Lung (tissue), 12 donors: ENCODE measurements around the gene ATXN7L3B. TPM values are rescaled to one million over a fixed set of nuclear protein-coding genes. Genes with fewer than 3 reads are reported as not detected.

Experiments used
- ATAC-seq: fragments of 200-7000 bp; cut with Tn5 transposase; one replicate; pipeline ENCODE4 v1.9.1; 2020; ENCODE audit warnings: moderate number of reproducible peaks; ENCODE audit not compliant: insufficient read depth, low FRiP score
- DNase-seq, 3 donors: peaks; one replicate each; pipeline ENCODE4 v3.0.0-alpha.2; 2013 to 2017
- H3K27ac ChIP-seq, 2 donors: one replicate each; pipeline ENCODE4 v1.5.1; 2013; ENCODE audit warnings: mild to moderate bottlenecking in 2 of 2, moderate library complexity in 2 of 2, control low read depth in 1 of 2, inconsistent platforms in 1 of 2, low read depth in 1 of 2, low read length in 1 of 2
- H3K27me3 ChIP-seq, 3 donors: one replicate each; pipeline ENCODE4 v1.5.1; 2013; ENCODE audit warnings: low read length in 2 of 3; ENCODE audit not compliant: control insufficient read depth in 3 of 3, insufficient read depth in 3 of 3
- H3K36me3 ChIP-seq, 4 donors: one replicate each; pipeline ENCODE4 v1.5.1; 2013; ENCODE audit warnings: low read length in 4 of 4, mild to moderate bottlenecking in 1 of 4, moderate library complexity in 1 of 4; ENCODE audit not compliant: control insufficient read depth in 4 of 4, insufficient read depth in 4 of 4
- H3K4me1 ChIP-seq, 5 donors: one replicate each; pipeline ENCODE4 v1.5.1; 2013; ENCODE audit warnings: low read length in 5 of 5, mild to moderate bottlenecking in 2 of 5, moderate library complexity in 1 of 5; ENCODE audit not compliant: control insufficient read depth in 5 of 5, insufficient read depth in 5 of 5
- H3K4me3 ChIP-seq: one replicate; pipeline ENCODE4 v1.5.1; 2013; ENCODE audit warnings: mild to moderate bottlenecking, control low read depth, moderate library complexity
- H3K9ac ChIP-seq, 2 donors: one replicate each; pipeline ENCODE4 v1.5.1; 2013; ENCODE audit warnings: low read length in 2 of 2, control low read depth in 1 of 2; ENCODE audit not compliant: insufficient read depth in 1 of 2
- H3K9me3 ChIP-seq, 4 donors: one replicate each; pipeline ENCODE4 v1.5.1; 2013; ENCODE audit warnings: low read length in 3 of 4, mild to moderate bottlenecking in 1 of 4, moderate library complexity in 1 of 4; ENCODE audit not compliant: control insufficient read depth in 4 of 4, insufficient read depth in 3 of 4
- WGBS, 2 donors: extraction: QIAGEN DNeasy Blood & Tissue Kit; methylation state at CpG; one replicate each; pipeline ENCODE4 v1.1.7; 2013; 5-methylcytosine and 5-hydroxymethylcytosine counted together
- polyA plus RNA-seq, 2 donors: library from polyadenylated mRNA; stranded (reverse); fragments of 200-250 nt; gene quantifications; one replicate each; pipeline ENCODE4 v1.2.1, GENCODE V29; 2013
- total RNA-seq, 2 donors: library from RNA; depleted of rRNA in 1 of 2; stranded (reverse); fragments of >200 nt in 1 of 2; gene quantifications; one replicate each; pipeline ENCODE4 v1.2.1, GENCODE V29; 2014 to 2021
- TF ChIP-seq, protein P1 (sequence below): IDR thresholded peaks from 2 replicates; pipeline ENCODE4 v1.5.1; 2012; ENCODE audit warnings: mild to moderate bottlenecking; ENCODE audit errors: control extremely low read depth, extremely low read depth
- donor health status: control.
- donor health status: control.
- donor health status: Bipolar disorder and iron deficiency.
- donor health status: healthy.
- donor health status: DM: yes; HTN: yes; CAD: no.

ATXN7L3B gene
- total and polyA plus RNA-seq, 4 donors, result 9.8 to 40.2 (median 22.2) TPM

- TF ChIP-seq, protein P1, sequence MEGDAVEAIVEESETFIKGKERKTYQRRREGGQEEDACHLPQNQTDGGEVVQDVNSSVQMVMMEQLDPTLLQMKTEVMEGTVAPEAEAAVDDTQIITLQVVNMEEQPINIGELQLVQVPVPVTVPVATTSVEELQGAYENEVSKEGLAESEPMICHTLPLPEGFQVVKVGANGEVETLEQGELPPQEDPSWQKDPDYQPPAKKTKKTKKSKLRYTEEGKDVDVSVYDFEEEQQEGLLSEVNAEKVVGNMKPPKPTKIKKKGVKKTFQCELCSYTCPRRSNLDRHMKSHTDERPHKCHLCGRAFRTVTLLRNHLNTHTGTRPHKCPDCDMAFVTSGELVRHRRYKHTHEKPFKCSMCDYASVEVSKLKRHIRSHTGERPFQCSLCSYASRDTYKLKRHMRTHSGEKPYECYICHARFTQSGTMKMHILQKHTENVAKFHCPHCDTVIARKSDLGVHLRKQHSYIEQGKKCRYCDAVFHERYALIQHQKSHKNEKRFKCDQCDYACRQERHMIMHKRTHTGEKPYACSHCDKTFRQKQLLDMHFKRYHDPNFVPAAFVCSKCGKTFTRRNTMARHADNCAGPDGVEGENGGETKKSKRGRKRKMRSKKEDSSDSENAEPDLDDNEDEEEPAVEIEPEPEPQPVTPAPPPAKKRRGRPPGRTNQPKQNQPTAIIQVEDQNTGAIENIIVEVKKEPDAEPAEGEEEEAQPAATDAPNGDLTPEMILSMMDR, result no peak
- no peak for DNase-seq
- no peak overlapping the region for H3K9ac ChIP-seq
- no peaks in the 10 kb centered on the region for H3K9me3 ChIP-seq
- no peaks in the 10 kb centered on the region for H3K4me1 ChIP-seq
- no peaks in the 10 kb centered on the region for H3K36me3 ChIP-seq
- no peak overlapping the region for H3K4me3 ChIP-seq
- no peaks in the 10 kb centered on the region for H3K27me3 ChIP-seq
- no peak overlapping the region for H3K27ac ChIP-seq
- no peak for ATAC-seq
- 49 to 72% methylated on average over 1 of the region's 1 CpG for WGBS, 2 donors
Measured at GRCh38 chr12:74579981-74580380, 42.3 kb downstream of the ATXN7L3B start.

DNA sequence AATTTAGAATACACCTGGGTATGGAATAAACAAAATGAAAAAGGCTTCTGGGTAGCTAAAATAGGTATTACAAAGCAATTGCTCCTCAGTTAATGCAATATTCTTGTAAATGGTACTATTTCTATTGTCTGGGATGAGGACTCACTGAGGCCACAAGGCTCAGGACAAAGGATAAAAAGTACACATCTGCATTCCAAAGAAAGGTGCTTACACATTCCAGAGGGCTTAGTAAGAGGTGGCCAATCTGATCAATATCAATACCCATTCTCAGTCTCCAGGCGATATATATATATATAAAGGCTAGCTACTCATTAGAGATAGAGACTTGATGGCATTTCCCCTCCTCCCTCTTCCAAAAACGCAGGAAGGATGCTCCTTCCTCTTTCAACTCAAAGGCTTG, 43.8 kb downstream of the ATXN7L3B start:
- H3K9me3 ChIP-seq, result no peaks in the 10 kb centered on the region
- no peaks in the 10 kb centered on the region for H3K4me1 ChIP-seq
- no peaks in the 10 kb centered on the region for H3K36me3 ChIP-seq
- H3K27me3 ChIP-seq, result no peaks in the 10 kb centered on the region
- H3K4me3 ChIP-seq, result no peak overlapping the region
- 58 to 64% methylated on average over 2 of the region's 2 CpGs for WGBS, 2 donors
- ATAC-seq (no peak), DNase-seq (no peak)
- TF ChIP-seq, protein P1, result no peak
- H3K27ac ChIP-seq, result no peak overlapping the region
- no peak overlapping the region for H3K9ac ChIP-seq

- Histone ChIP-seq H3K4me3 (no peak overlapping the region), H3K9ac (no peak overlapping the region), H3K36me3 (no peaks in the 10 kb centered on the region), H3K4me1 (no peaks in the 10 kb centered on the region), H3K27me3 (no peaks in the 10 kb centered on the region), H3K27ac (no peak overlapping the region), H3K9me3 (no peaks in the 10 kb centered on the region)
- WGBS, 2 donors, result 68 to 78% methylated on average over 3 of the region's 3 CpGs
- DNase-seq (no peak), ATAC-seq (no peak)
- TF ChIP-seq, protein P1, result no peak
Measured at GRCh38 chr12:74584483-74585062, 46.9 kb downstream of the ATXN7L3B start.

DNA sequence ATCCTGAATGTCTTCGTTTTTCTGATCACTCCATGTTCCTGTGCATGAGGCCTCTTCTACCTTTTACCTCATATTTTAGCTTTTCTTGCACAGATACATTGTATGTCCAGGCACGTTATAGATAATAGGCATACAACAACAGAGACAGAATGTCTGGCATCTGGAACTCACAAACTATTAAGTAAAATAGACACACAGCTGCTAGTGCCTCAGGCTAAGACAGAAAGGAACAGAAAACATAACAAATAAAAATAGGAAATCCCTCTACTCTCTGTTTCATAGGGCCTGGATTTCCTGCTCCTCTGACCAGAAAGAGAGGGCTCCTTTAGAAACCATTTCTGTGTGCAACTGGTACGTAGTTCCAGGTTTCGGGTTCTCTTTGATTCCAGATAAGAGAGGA, 48.6 kb downstream of the ATXN7L3B start:
- ATAC-seq (no peak), DNase-seq (no peak)
- H3K4me3 ChIP-seq, result no peak overlapping the region
- 58 to 68% methylated on average over 4 of the region's 4 CpGs for WGBS, 2 donors
- H3K27me3 ChIP-seq, result no peaks in the 10 kb centered on the region
- TF ChIP-seq, protein P1, result no peak
- no peak overlapping the region for H3K27ac ChIP-seq
- H3K4me1 ChIP-seq, result no peaks in the 10 kb centered on the region
- H3K36me3 ChIP-seq, result no peaks in the 10 kb centered on the region
- H3K9me3 ChIP-seq, result no peaks in the 10 kb centered on the region
- no peak overlapping the region for H3K9ac ChIP-seq
